ENCODE results near the gene DNAJA4.
A peak's percentile ranks its signal among the peaks of the same experiment; 100 is the strongest.

Gene DNAJA4

DNA sequence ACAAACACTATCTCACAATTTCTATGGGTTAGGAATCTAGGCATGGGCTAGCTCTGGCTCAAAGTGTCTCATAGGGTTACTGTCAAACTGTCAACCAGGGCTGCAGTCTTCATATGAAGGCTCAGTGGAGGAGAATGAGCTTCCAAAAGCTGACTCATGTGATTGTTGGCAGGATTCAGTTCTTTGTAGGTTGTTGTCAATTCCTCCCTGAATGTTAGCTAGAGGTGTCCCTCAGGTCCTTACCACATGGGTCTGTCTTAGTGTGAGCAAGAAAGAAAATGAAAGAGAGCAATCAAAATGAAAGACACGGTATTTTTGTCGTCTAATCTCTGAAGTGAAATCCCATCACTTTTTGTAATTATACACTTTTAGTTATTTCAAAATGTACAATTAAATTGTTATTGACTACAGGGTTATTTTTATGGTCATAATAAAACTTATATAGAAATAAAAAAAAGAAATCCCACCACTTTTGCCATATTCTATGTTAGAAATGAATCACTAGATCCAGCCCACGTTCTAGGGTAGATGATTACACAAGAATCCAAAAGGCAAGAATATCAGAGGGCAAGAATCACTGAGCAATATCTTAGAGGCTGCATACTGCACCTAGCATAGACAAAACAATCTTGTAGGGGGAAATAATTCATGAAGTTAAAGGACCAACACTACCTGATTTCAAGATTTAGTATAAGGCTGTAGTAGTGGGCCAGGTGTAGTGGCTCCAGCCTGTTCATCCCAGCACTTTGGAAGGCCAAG is 38.4 kb upstream of the DNAJA4 start:
- peak; percentile 72 for DNase-seq (ENCODE audit: low spot score)
- in situ Hi-C loops (cut with MboI; ENCODE audit: low pct_unique_long_range_greater_than_20kb, low sequenced_read_pairs, unreplicated experiment), result loop anchor here (25.0 kb wide), 1 partner anchor 264 kb away; no protein-coding TSS in a partner anchor
- TF ChIP-seq, protein P1, sequence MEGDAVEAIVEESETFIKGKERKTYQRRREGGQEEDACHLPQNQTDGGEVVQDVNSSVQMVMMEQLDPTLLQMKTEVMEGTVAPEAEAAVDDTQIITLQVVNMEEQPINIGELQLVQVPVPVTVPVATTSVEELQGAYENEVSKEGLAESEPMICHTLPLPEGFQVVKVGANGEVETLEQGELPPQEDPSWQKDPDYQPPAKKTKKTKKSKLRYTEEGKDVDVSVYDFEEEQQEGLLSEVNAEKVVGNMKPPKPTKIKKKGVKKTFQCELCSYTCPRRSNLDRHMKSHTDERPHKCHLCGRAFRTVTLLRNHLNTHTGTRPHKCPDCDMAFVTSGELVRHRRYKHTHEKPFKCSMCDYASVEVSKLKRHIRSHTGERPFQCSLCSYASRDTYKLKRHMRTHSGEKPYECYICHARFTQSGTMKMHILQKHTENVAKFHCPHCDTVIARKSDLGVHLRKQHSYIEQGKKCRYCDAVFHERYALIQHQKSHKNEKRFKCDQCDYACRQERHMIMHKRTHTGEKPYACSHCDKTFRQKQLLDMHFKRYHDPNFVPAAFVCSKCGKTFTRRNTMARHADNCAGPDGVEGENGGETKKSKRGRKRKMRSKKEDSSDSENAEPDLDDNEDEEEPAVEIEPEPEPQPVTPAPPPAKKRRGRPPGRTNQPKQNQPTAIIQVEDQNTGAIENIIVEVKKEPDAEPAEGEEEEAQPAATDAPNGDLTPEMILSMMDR (IDR thresholded peaks at IDR 0.05; ENCODE audit: extremely low read depth, insufficient read depth, missing control alignments), result no peak

GRCh38 chr15:78228356-78228996 is 35.9 kb upstream of the DNAJA4 start:
- in situ Hi-C loops (cut with MboI; ENCODE audit: low pct_unique_long_range_greater_than_20kb, low sequenced_read_pairs, unreplicated experiment), result loop anchor here (25.0 kb wide), 1 partner anchor 266 kb away; no protein-coding TSS in a partner anchor
- DNase-seq (ENCODE audit: low spot score), result no peak
- TF ChIP-seq, protein P1 (IDR thresholded peaks at IDR 0.05; ENCODE audit: extremely low read depth, insufficient read depth, missing control alignments), result no peak

DNA sequence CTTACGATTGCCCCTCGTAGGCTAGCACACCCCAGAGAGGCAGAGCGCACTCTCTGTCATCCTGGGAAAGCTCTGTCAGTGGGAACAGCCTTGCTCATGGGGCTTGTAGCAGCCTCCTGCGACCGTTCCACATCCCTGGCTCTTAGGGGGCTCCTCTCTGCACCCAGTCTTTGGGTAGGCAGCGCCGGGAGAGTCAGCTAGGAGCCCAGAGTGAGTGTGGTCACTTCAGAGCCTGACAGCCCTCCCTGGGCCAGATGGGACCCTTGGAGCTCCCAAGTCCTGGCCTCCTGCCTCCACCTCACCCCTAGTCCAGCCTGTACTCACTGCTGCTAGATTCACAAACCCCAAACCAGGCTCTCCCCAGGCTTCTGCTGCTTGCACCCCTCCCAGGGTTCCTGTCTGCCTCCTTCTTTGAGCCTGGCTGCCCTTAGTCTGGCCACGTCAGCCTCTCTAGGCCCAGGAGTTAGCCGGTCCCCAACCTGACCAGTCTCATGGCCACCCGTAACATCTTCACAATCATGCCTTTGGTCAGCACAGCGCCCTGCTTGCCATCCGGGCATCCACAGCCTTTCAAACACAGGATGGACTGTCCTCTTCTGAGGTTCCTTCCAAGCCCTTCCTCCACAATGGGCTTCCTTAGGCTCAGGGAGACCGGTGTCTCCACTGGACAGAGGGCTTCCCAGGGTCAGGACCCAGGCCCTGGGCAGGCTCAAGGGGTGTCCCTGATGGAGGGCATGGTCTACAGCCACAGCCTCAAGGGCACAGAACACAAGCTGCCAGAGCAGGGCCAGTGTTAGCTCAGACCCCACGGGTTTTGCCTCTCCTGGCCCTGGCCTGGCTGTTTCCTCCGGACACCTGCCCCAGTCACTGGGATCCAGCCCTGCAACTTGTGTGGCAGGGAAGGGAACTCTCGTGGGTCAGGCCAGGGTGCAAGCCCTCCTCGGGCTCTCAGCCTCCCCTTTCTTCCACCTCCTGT is 34.6 kb upstream of the DNAJA4 start:
- TF ChIP-seq, protein P1 (IDR thresholded peaks at IDR 0.05; ENCODE audit: extremely low read depth, insufficient read depth, missing control alignments), result no peak
- in situ Hi-C loops (cut with MboI; ENCODE audit: low pct_unique_long_range_greater_than_20kb, low sequenced_read_pairs, unreplicated experiment), result loop anchor here (25.0 kb wide), 1 partner anchor 267 kb away; no protein-coding TSS in a partner anchor

GRCh38 chr15:78232951-78233350 is 31.4 kb upstream of the DNAJA4 start:
- DNase-seq (ENCODE audit: low spot score), result no peak
- in situ Hi-C loops (cut with MboI; ENCODE audit: low pct_unique_long_range_greater_than_20kb, low sequenced_read_pairs, unreplicated experiment), result loop anchor here (25.0 kb wide), 1 partner anchor 271 kb away; no protein-coding TSS in a partner anchor
- TF ChIP-seq, protein P1 (IDR thresholded peaks at IDR 0.05; ENCODE audit: extremely low read depth, insufficient read depth, missing control alignments), result no peak

More for the DNA sequence above, 34.6 kb upstream of the DNAJA4 start:
- DNase-seq (ENCODE audit: low spot score), result no peak

DNA sequence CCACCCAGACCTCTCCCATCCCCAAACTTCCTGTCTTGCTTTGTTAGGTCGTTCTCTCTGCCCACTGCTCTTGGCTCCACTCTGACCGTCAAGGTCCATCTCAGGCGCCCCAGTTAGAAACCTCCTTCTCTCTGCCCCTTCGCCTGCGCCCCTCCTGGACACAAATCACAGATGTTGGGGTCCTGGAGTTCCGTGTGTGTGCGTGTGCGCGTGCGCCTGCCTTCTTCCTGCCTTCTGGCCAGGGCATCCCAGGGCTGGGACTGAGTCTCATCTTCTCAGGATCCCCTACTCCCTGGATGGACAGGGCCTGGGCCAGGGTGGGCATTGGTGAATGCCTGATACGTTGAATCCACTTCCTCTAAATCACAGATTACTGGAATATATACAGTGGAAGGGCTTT is 30.9 kb upstream of the DNAJA4 start:
- in situ Hi-C loops (cut with MboI; ENCODE audit: low pct_unique_long_range_greater_than_20kb, low sequenced_read_pairs, unreplicated experiment), result loop anchor here (25.0 kb wide), 1 partner anchor 271 kb away; no protein-coding TSS in a partner anchor
- TF ChIP-seq, protein P1 (IDR thresholded peaks at IDR 0.05; ENCODE audit: extremely low read depth, insufficient read depth, missing control alignments), result no peak
- no peak for DNase-seq (ENCODE audit: low spot score)
